GM13977 (cell line): ENCODE data around the gene CNGB1.
A peak's percentile ranks its signal among the peaks of the same experiment; 100 is the strongest.

Experiments used
- DNase-seq: peaks from one replicate; pipeline ENCODE4 v3.0.0; 2012; ENCODE audit warnings: low spot score
- CTCF ChIP-seq: IDR thresholded peaks from 2 replicates; pipeline ENCODE4 v1.5.1; 2012; ENCODE audit warnings: mild to moderate bottlenecking, control low read depth; ENCODE audit not compliant: insufficient read depth; ENCODE audit errors: extremely low read depth, missing control alignments
- in situ Hi-C: fragments of 300-500 bp; cut with MboI; formaldehyde crosslinking; loops from one replicate; pipeline ENCODE4 v1.12.0; 2022; ENCODE audit warnings: low sequenced_read_pairs, low pct_unique_long_range_greater_than_20kb, mixed read lengths, inconsistent platforms; ENCODE audit not compliant: unreplicated experiment

Gene CNGB1

GRCh38 chr16:57997176-57997527, 26.2 kb upstream of the CNGB1 start:
- no peak for TF ChIP-seq CTCF
- in situ Hi-C loops = no loop called here
- no peak for DNase-seq

- in situ Hi-C loops = no loop called here
- DNase-seq = no peak
- TF ChIP-seq CTCF = no peak
These were observed 25.7 kb upstream of the CNGB1 start for GRCh38 chr16:57996406-57997175.

GRCh38 chr16:57995721-57996405, 24.9 kb upstream of the CNGB1 start:
- no peak for DNase-seq
- TF ChIP-seq CTCF = no peak
- in situ Hi-C loops = no loop called here

- in situ Hi-C loops = no loop called here
- peak; percentile 47 for TF ChIP-seq CTCF
- peak; percentile 62 for DNase-seq
These were observed 23.9 kb upstream of the CNGB1 start for GRCh38 chr16:57994778-57995177.

- TF ChIP-seq CTCF = no peak
- in situ Hi-C loops = no loop called here
These were observed 23.4 kb upstream of the CNGB1 start for GRCh38 chr16:57994361-57994760.

GRCh38 chr16:57993897-57994296, 23.0 kb upstream of the CNGB1 start:
- DNase-seq = no peak
- TF ChIP-seq CTCF = no peak
- in situ Hi-C loops = no loop called here

More at GRCh38 chr16:57994361-57994760, 23.4 kb upstream of the CNGB1 start:
- no peak for DNase-seq
